Endothelial cell of umbilical vein (primary cell): ENCODE data around the gene GSK3A. TPM values are rescaled to one million over a fixed set of nuclear protein-coding genes. Genes with fewer than 3 reads are reported as not detected.

Experiments used
- BruUV-seq: library from RNA; stranded (reverse); fragments of 400-500 nt; replicated peaks from 2 replicates; lab custom pipeline; 2021; lab: Mats Ljungman, UMichigan
- CTCF ChIA-PET: fragments of 300-600, 350-600 bp; sonication (Branson Sonifier 250); formaldehyde crosslinking; loops from one replicate; lab custom pipeline; 2021; ENCODE audit warnings: antibody characterized with exemption, inconsistent platforms; lab: Charles Lee
- POLR2A ChIA-PET: fragments of 300-600, 350-600 bp; sonication (Branson Sonifier 250); formaldehyde crosslinking; loops from one replicate; lab custom pipeline; 2021; ENCODE audit warnings: antibody characterized with exemption, inconsistent platforms; lab: Charles Lee
- DNase-seq: peaks from one replicate; pipeline ENCODE4 v3.0.0-alpha.2; 2011; ENCODE audit warnings: low read depth, low spot score
- FAIRE-seq: peaks from 2 replicates; lab custom pipeline; 2011; peaks lifted over from hg19 to GRCh38; lab: Jason Lieb, UNC
- H2AFZ ChIP-seq: 2 replicates; pipeline ENCODE4 v1.6.0; 2012; ENCODE audit warnings: low read depth, low read length, control low read depth, inconsistent platforms
- H3K27ac ChIP-seq: 2 replicates; pipeline ENCODE4 v1.5.1; 2011; ENCODE audit warnings: low read depth, mild to moderate bottlenecking, control low read depth, low read length, moderate library complexity; ENCODE audit not compliant: insufficient read depth
- H3K27me3 ChIP-seq, 2 experiments: 2 replicates each; pipeline versions ENCODE4 v1.6.0 to v1.6.1; 2011; ENCODE audit warnings: low read length in 2 of 2, mixed read lengths in 1 of 2; ENCODE audit not compliant: control insufficient read depth in 2 of 2, insufficient read depth in 2 of 2
- H3K36me3 ChIP-seq, 2 experiments: 2 replicates in 1 of 2; 3 replicates in 1 of 2; pipeline ENCODE4 v1.5.1; 2011; ENCODE audit warnings: low read length in 2 of 2, mild to moderate bottlenecking in 1 of 2, moderate library complexity in 1 of 2; ENCODE audit not compliant: control insufficient read depth in 2 of 2, insufficient read depth in 2 of 2; ENCODE audit errors: extremely low read depth in 1 of 2
- H3K4me1 ChIP-seq: 3 replicates; pipeline ENCODE4 v1.5.1; 2011; ENCODE audit warnings: mild to moderate bottlenecking, low read length; ENCODE audit not compliant: control insufficient read depth, insufficient read depth; ENCODE audit errors: extremely low read depth
- H3K4me2 ChIP-seq: 2 replicates; pipeline ENCODE4 v1.6.1; 2011; ENCODE audit warnings: low read length, control low read depth, mixed read lengths; ENCODE audit not compliant: insufficient read depth
- H3K4me3 ChIP-seq, 3 experiments: fragments of 200-600 bp in 1 of 3; sonication (generic), shearing (Covaris generic) in 1 of 3; replicated peaks in 1 of 3; 2 replicates each; pipeline ENCODE4 v1.5.1; 2011 to 2016; ENCODE audit warnings: control low read depth in 3 of 3, low read length in 3 of 3, mild to moderate bottlenecking in 2 of 3, inconsistent platforms in 1 of 3, low read depth in 1 of 3, moderate library complexity in 1 of 3; ENCODE audit not compliant: insufficient read depth in 1 of 3
- H3K79me2 ChIP-seq: 2 replicates; pipeline ENCODE4 v1.6.0; 2012; ENCODE audit warnings: low read length, inconsistent platforms; ENCODE audit not compliant: control insufficient read depth, insufficient read depth
- H3K9ac ChIP-seq: replicated peaks from 2 replicates; pipeline ENCODE3; 2011; ENCODE audit warnings: low read length, control low read depth; ENCODE audit not compliant: insufficient read depth; ENCODE audit errors: extremely low read depth
- H3K9me1 ChIP-seq: replicated peaks from 3 replicates; pipeline ENCODE4 v1.6.0; 2011; ENCODE audit warnings: mild to moderate bottlenecking, low read length; ENCODE audit not compliant: control insufficient read depth, insufficient read depth; ENCODE audit errors: extremely low read depth
- H3K9me3 ChIP-seq: replicated peaks from 2 replicates; pipeline ENCODE4 v1.5.1; 2012; ENCODE audit warnings: low read length, inconsistent platforms; ENCODE audit not compliant: control insufficient read depth, insufficient read depth
- H4K20me1 ChIP-seq: replicated peaks from 2 replicates; pipeline ENCODE3; 2011; ENCODE audit warnings: mild to moderate bottlenecking, low read length; ENCODE audit not compliant: control insufficient read depth, insufficient read depth; ENCODE audit errors: extremely low read depth
- EZH2 ChIP-seq: IDR thresholded peaks from 2 replicates; pipeline ENCODE4 v1.6.1; 2012; ENCODE audit warnings: borderline replicate concordance, low read depth, mild to moderate bottlenecking, moderate library complexity, low read length, inconsistent platforms; ENCODE audit not compliant: severe bottlenecking
- FOS ChIP-seq: IDR thresholded peaks from 2 replicates; pipeline ENCODE4 v1.6.1; 2011; ENCODE audit warnings: mild to moderate bottlenecking, low read length, moderate library complexity, borderline replicate concordance; ENCODE audit not compliant: insufficient read depth
- GATA2 ChIP-seq: IDR thresholded peaks from 2 replicates; pipeline ENCODE4 v1.7.0; 2011; ENCODE audit warnings: low read depth, mild to moderate bottlenecking, moderate library complexity, mixed read lengths, low read length; ENCODE audit not compliant: insufficient read length, insufficient read depth
- JUN ChIP-seq: IDR thresholded peaks from 2 replicates; pipeline ENCODE4 v1.6.1; 2011; ENCODE audit warnings: borderline replicate concordance, low read depth; ENCODE audit not compliant: insufficient read length, insufficient read depth
- MAX ChIP-seq: IDR thresholded peaks from 2 replicates; pipeline ENCODE4 v1.6.1; 2011; ENCODE audit not compliant: insufficient read depth, insufficient read length
- MYC ChIP-seq: IDR thresholded peaks from one replicate; pipeline ENCODE4 v1.6.1; 2011; ENCODE audit warnings: mild to moderate bottlenecking, low read depth, low read length
- POLR2A ChIP-seq: IDR thresholded peaks from 2 replicates; pipeline ENCODE4 v1.6.1; 2012; ENCODE audit warnings: low read depth, mild to moderate bottlenecking, control low read depth, low read length
- POLR2AphosphoS5 ChIP-seq: IDR thresholded peaks from 2 replicates; pipeline ENCODE4 v1.6.1; 2012; ENCODE audit warnings: low read depth, mild to moderate bottlenecking, control low read depth, low read length, moderate library complexity; ENCODE audit not compliant: insufficient read depth
- dilution Hi-C: fragments of 300-500 bp; cut with MboI; formaldehyde crosslinking; loops from one replicate; pipeline ENCODE4 v1.15.0; 2019; ENCODE audit warnings: low sequenced_read_pairs; ENCODE audit not compliant: extremely low pct_ligation_motif_present
- intact Hi-C: fragments of 100-400 bp; cut with micrococcal nuclease; formaldehyde crosslinking; loops from one replicate; pipeline ENCODE4 v1.10.0; 2022
- polyA plus RNA-seq, 4 experiments: library from polyadenylated mRNA; depleted of rRNA in 3 of 4; stranded (reverse) in 3 of 4; unstranded in 1 of 4; fragments of >200 nt; gene quantifications; 2 replicates each; pipeline versions ENCODE4 v1.2.1 to v1.2.3, GENCODE V29; 2011 to 2012; ENCODE audit warnings: missing spikeins in 1 of 4
- total RNA-seq: library from RNA; stranded (reverse); gene quantifications from 2 replicates; pipeline ENCODE4 v1.2.3, GENCODE V29; 2021
- TF ChIP-seq, protein P1 (sequence below), 2 donors: IDR thresholded peaks; 1 replicate in 1 of 2; 2 replicates in 1 of 2; pipeline ENCODE4 v1.5.1; 2011; ENCODE audit warnings: low read length in 2 of 2, mild to moderate bottlenecking in 2 of 2, moderate library complexity in 2 of 2, control low read depth in 1 of 2, inconsistent platforms in 1 of 2, low read depth in 1 of 2; ENCODE audit not compliant: insufficient read depth in 1 of 2; ENCODE audit errors: extremely low read depth in 1 of 2

GSK3A gene
- total and polyA plus RNA-seq, 2 donors (not counting 3 experiments of a cell fraction or from before 2014, with no cell fraction given), result 49.5 to 73.7 TPM

- H3K4me2 ChIP-seq, result no peak overlapping the region
- H3K79me2 ChIP-seq, result peaks cover 40% of the 10 kb centered on the region
- peaks cover 40% of the 10 kb centered on the region for H3K4me1 ChIP-seq
- H2AFZ ChIP-seq, result no peak overlapping the region
- DNase-seq (no peak), FAIRE-seq (no peak)
- H3K27me3 ChIP-seq, result no peaks in the 10 kb centered on the region
- CTCF ChIA-PET, result interaction anchor here (1.0 kb wide), 1 partner anchor 28 kb away, joined by 4 read pairs; no protein-coding TSS in a partner anchor
- POLR2A ChIA-PET, result no interaction called here
- H3K36me3 ChIP-seq, result peaks cover 12 to 28% of the 10 kb centered on the region in 2 experiments
- no peaks in the 10 kb centered on the region for H3K9me3 ChIP-seq
- no peaks in the 10 kb centered on the region for H3K9me1 ChIP-seq
- H3K4me3 ChIP-seq, result no peak overlapping the region
- H3K27ac ChIP-seq, result no peak overlapping the region
- H3K9ac ChIP-seq, result no peak overlapping the region
- TF ChIP-seq JUN (no peak), POLR2AphosphoS5 (no peak), FOS (no peak), EZH2 (no peak), GATA2 (no peak), MYC (no peak), MAX (no peak), POLR2A (no peak)
- TF ChIP-seq, protein P1, sequence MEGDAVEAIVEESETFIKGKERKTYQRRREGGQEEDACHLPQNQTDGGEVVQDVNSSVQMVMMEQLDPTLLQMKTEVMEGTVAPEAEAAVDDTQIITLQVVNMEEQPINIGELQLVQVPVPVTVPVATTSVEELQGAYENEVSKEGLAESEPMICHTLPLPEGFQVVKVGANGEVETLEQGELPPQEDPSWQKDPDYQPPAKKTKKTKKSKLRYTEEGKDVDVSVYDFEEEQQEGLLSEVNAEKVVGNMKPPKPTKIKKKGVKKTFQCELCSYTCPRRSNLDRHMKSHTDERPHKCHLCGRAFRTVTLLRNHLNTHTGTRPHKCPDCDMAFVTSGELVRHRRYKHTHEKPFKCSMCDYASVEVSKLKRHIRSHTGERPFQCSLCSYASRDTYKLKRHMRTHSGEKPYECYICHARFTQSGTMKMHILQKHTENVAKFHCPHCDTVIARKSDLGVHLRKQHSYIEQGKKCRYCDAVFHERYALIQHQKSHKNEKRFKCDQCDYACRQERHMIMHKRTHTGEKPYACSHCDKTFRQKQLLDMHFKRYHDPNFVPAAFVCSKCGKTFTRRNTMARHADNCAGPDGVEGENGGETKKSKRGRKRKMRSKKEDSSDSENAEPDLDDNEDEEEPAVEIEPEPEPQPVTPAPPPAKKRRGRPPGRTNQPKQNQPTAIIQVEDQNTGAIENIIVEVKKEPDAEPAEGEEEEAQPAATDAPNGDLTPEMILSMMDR (IDR thresholded peaks at IDR 0.05; ENCODE audit: extremely low read depth in 1 of 2, insufficient read depth in 1 of 2, low read depth in 1 of 2, low read length in 2 of 2), result no peak
- no TSS peak for BruUV-seq
- dilution Hi-C loops, result no loop called here
- H4K20me1 ChIP-seq, result no peaks in the 10 kb centered on the region
- intact Hi-C loops, result no loop called here
Measured at GRCh38 chr19:42275103-42275502, 32.7 kb upstream of the GSK3A start.
